22Rv1 (cell line): Measurements from ENCODE around the gene CDC37.

Experiments used
- ZFX ChIP-seq: fragments of 450-650 bp; IDR thresholded peaks from 2 replicates; pipeline ENCODE4 v1.6.1; 2017; ENCODE audit warnings: antibody characterized with exemption, borderline replicate concordance
- TF ChIP-seq, protein P1 (sequence below): fragments of 450-650 bp; IDR thresholded peaks from 2 replicates; pipeline ENCODE4 v1.5.1; 2017; ENCODE audit warnings: mild to moderate bottlenecking

DNA sequence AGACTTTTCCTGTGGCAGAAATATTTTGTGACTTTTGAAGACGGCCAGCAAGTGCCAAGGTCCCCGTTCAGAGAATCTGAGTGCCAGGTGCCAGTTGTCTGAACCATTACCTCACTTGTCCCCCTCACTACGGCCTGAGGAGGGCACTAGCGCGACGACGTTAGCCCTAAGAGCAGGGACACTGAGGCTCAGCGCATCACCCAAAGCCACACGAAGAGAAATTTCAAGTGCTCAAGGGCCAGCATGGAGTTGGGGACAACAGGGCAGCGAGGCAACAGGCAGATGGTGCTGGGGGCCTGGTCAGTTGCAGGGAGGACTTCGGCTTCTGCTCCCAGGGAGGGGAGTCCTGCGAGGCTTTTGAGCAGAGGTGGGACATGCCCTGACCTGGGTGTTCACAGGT, 13.5 kb downstream of the CDC37 start:
- TF ChIP-seq, protein P1, sequence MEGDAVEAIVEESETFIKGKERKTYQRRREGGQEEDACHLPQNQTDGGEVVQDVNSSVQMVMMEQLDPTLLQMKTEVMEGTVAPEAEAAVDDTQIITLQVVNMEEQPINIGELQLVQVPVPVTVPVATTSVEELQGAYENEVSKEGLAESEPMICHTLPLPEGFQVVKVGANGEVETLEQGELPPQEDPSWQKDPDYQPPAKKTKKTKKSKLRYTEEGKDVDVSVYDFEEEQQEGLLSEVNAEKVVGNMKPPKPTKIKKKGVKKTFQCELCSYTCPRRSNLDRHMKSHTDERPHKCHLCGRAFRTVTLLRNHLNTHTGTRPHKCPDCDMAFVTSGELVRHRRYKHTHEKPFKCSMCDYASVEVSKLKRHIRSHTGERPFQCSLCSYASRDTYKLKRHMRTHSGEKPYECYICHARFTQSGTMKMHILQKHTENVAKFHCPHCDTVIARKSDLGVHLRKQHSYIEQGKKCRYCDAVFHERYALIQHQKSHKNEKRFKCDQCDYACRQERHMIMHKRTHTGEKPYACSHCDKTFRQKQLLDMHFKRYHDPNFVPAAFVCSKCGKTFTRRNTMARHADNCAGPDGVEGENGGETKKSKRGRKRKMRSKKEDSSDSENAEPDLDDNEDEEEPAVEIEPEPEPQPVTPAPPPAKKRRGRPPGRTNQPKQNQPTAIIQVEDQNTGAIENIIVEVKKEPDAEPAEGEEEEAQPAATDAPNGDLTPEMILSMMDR: no peak
- no peak for TF ChIP-seq ZFX
